Stimulated activated CD8-positive, alpha-beta memory T cell treated with anti-CD3 and anti-CD28 coated beads, Interleukin-4, amount 100 ng/mL, for 48 hours (primary cell): Measurements from ENCODE around the gene PRUNE1.

ENCODE experiments used
- DNase-seq: peaks from one replicate; pipeline ENCODE4 v3.0.0-alpha.2; 2020

PRUNE1 gene

GRCh38 chr1:151008244-151009205, at the start of gene PRUNE1:
Gene PRUNE1, plus strand, starts transcription at chr1:151008449. Its CDS starts 184 bp downstream, at chr1:151008633.
- DNase-seq = peak; percentile 98

- DNase-seq = no peak
Observed at GRCh38 chr1:150960646-150961045, 47.6 kb upstream of the PRUNE1 start.

- no peak for DNase-seq
Observed at GRCh38 chr1:150961756-150962155, 46.5 kb upstream of the PRUNE1 start.

GRCh38 chr1:150963321-150964163, 44.7 kb upstream of the PRUNE1 start:
- DNase-seq = no peak

GRCh38 chr1:150964164-150964489, 44.1 kb upstream of the PRUNE1 start:
- DNase-seq = no peak

GRCh38 chr1:150965605-150966004, 42.6 kb upstream of the PRUNE1 start:
- no peak for DNase-seq

- DNase-seq = no peak
Observed at GRCh38 chr1:150966011-150966410, 42.2 kb upstream of the PRUNE1 start.

GRCh38 chr1:150967936-150968335, 40.3 kb upstream of the PRUNE1 start:
- DNase-seq = no peak

GRCh38 chr1:150968491-150968890, 39.8 kb upstream of the PRUNE1 start:
- no peak for DNase-seq

GRCh38 chr1:150969626-150970025, 38.6 kb upstream of the PRUNE1 start:
- DNase-seq = no peak

- DNase-seq = no peak
Observed at GRCh38 chr1:150970808-150971582, 37.3 kb upstream of the PRUNE1 start.

GRCh38 chr1:150971583-150972416, 36.4 kb upstream of the PRUNE1 start:
- DNase-seq = no peak

GRCh38 chr1:150972417-150972940, 35.8 kb upstream of the PRUNE1 start:
- DNase-seq = no peak

- peak; percentile 56 for DNase-seq
Observed at GRCh38 chr1:150973258-150973835, 34.9 kb upstream of the PRUNE1 start.

GRCh38 chr1:150973836-150974579, 34.2 kb upstream of the PRUNE1 start:
- DNase-seq = peak; percentile 62

- DNase-seq = peak; percentile 75
Observed at GRCh38 chr1:150974580-150975478, 33.4 kb upstream of the PRUNE1 start, which contains the start of gene CERS2. Gene CERS2, minus strand, starts transcription at chr1:150974835. Its CDS starts 5,745 bp downstream, at chr1:150969090.

GRCh38 chr1:150976401-150976821, 31.8 kb upstream of the PRUNE1 start:
- DNase-seq = no peak

- DNase-seq = peak; percentile 86
Observed at GRCh38 chr1:150976879-150977694, 31.2 kb upstream of the PRUNE1 start.
